Kidney (tissue), 14 donors: ENCODE results near the gene NAPSA. TPM values are rescaled to one million over a fixed set of nuclear protein-coding genes. Genes with fewer than 3 reads are reported as not detected.

ENCODE experiments used
- DNase-seq, 5 donors: peaks; one replicate each; pipeline ENCODE4 v3.0.0-alpha.2; 2013 to 2020
- FAIRE-seq: peaks from 2 replicates; lab custom pipeline; 2012; peaks lifted over from hg19 to GRCh38; lab: Jason Lieb, UNC
- H3K27ac ChIP-seq, 2 donors: one replicate each; pipeline ENCODE4 v1.7.0; 2013; ENCODE audit warnings: low read depth in 2 of 2, low read length in 2 of 2, inconsistent platforms in 1 of 2
- H3K27me3 ChIP-seq: one replicate; pipeline ENCODE4 v1.7.1; 2013; ENCODE audit warnings: low read length, inconsistent platforms; ENCODE audit not compliant: control insufficient read depth, insufficient read depth
- H3K36me3 ChIP-seq, 3 donors: one replicate each; pipeline versions ENCODE4 v1.7.0 to v1.7.1; 2013; ENCODE audit warnings: low read length in 3 of 3, control low read depth in 1 of 3, inconsistent platforms in 1 of 3; ENCODE audit not compliant: insufficient read depth in 3 of 3, control insufficient read depth in 2 of 3
- H3K4me1 ChIP-seq, 3 donors: one replicate each; pipeline versions ENCODE4 v1.7.0 to v1.7.1; 2013; ENCODE audit warnings: low read length in 3 of 3, inconsistent platforms in 1 of 3, low read depth in 1 of 3; ENCODE audit not compliant: control insufficient read depth in 2 of 3, insufficient read depth in 2 of 3
- H3K4me3 ChIP-seq, 3 donors: one replicate each; pipeline versions ENCODE4 v1.7.0 to v1.8.1; 2013; ENCODE audit warnings: low read length in 3 of 3, control low read depth in 1 of 3, inconsistent platforms in 1 of 3
- H3K9ac ChIP-seq, 3 donors: one replicate each; pipeline versions ENCODE4 v1.7.0 to v1.7.1; 2013; ENCODE audit warnings: low read length in 3 of 3, control low read depth in 1 of 3, inconsistent platforms in 1 of 3
- H3K9me3 ChIP-seq, 3 donors: one replicate each; pipeline versions ENCODE4 v1.7.0 to v1.7.1; 2013; ENCODE audit warnings: low read length in 3 of 3, control low read depth in 1 of 3, inconsistent platforms in 1 of 3; ENCODE audit not compliant: control insufficient read depth in 2 of 3, insufficient read depth in 1 of 3
- CTCF ChIP-seq: IDR thresholded peaks from 3 replicates; pipeline ENCODE4 v1.5.1; 2012; ENCODE audit warnings: mild to moderate bottlenecking, moderate library complexity, borderline replicate concordance; ENCODE audit not compliant: insufficient read depth; ENCODE audit errors: extremely low read depth
- intact Hi-C: fragments of 100-400 bp; cut with DNase I; formaldehyde crosslinking; loops from one replicate; pipeline ENCODE4 v1.11.1; 2022
- polyA plus RNA-seq: library from polyadenylated mRNA; stranded (reverse); fragments of 350-450 nt; fragmentation: Illumina TruSeq; extraction: RNeasy Lipid Tissue Mini Kit (QIAGEN cat#74804); gene quantifications from one replicate; pipeline ENCODE4 v1.2.3, GENCODE V29; 2014; ENCODE audit warnings: low read depth, low replicate concordance; ENCODE audit not compliant: insufficient read depth
- total RNA-seq: library from RNA; stranded (reverse); fragmentation: NEBNext Ultra II Directional; extraction: Animal tissue kit (Norgen Biotek cat#: 25700); gene quantifications from one replicate; pipeline ENCODE4 v1.2.1, GENCODE V29; 2021
- donor health status: control.
- donor health status: control.
- donor health status: control.
- donor health status: control.
- donor health status: control.
- donor health status: DM: yes; HTN: yes; CAD: no.
- donor health status: Normal renal cell carcinoma (clear cell type).

The NAPSA gene
- total and polyA plus RNA-seq, 2 donors from 2014 or later, result 217 to 268 TPM

- no peaks in the 10 kb centered on the region for H3K27me3 ChIP-seq
Measured at GRCh38 chr19:50406156-50406820, 40.8 kb upstream of the NAPSA start.

GRCh38 chr19:50402544-50403301 is 37.3 kb upstream of the NAPSA start:
- Histone ChIP-seq H3K27ac (no peak overlapping the region), H3K9me3 (no peaks in the 10 kb centered on the region), H3K4me3 (no peak overlapping the region), H3K27me3 (no peaks in the 10 kb centered on the region), H3K9ac (no peak overlapping the region), H3K4me1 (no peaks in the 10 kb centered on the region), H3K36me3 (no peaks in the 10 kb centered on the region)
- TF ChIP-seq CTCF, result no peak
- intact Hi-C loops, result no loop called here
- FAIRE-seq, result no peak
- DNase-seq, result no peak

More at GRCh38 chr19:50406156-50406820, 40.8 kb upstream of the NAPSA start:
- no peaks in the 10 kb centered on the region for H3K36me3 ChIP-seq
- no peaks in the 10 kb centered on the region for H3K4me1 ChIP-seq
- H3K9ac ChIP-seq, result no peak overlapping the region
- H3K9me3 ChIP-seq, result no peaks in the 10 kb centered on the region
- no peak overlapping the region for H3K27ac ChIP-seq
- TF ChIP-seq CTCF, result no peak
- intact Hi-C loops, result no loop called here
- H3K4me3 ChIP-seq, result no peak overlapping the region
- DNase-seq (peak in 1 of 5 donors; percentile 43), FAIRE-seq (no peak)

GRCh38 chr19:50401605-50402450 is 36.4 kb upstream of the NAPSA start:
- H3K36me3 ChIP-seq, result no peaks in the 10 kb centered on the region
- FAIRE-seq, result no peak
- H3K4me1 ChIP-seq, result no peaks in the 10 kb centered on the region
- no peak for TF ChIP-seq CTCF
- H3K4me3 ChIP-seq, result no peak overlapping the region
- intact Hi-C loops, result no loop called here
- peak in 1 of 5 donors; percentile 35 for DNase-seq
- no peaks in the 10 kb centered on the region for H3K27me3 ChIP-seq
- no peak overlapping the region for H3K9ac ChIP-seq
- no peak overlapping the region for H3K27ac ChIP-seq
- H3K9me3 ChIP-seq, result no peaks in the 10 kb centered on the region
